C4-2B (cell line): ENCODE results near the gene PTGIR.

Experiments
- ZFX ChIP-seq: fragments of 450-650 bp; IDR thresholded peaks from 2 replicates; pipeline ENCODE4 v1.6.1; 2017
- TF ChIP-seq, protein P1 (sequence below): fragments of 450-650 bp; conservative IDR thresholded peaks from 2 replicates; pipeline ENCODE4 v1.5.1; 2017; ENCODE audit warnings: mild to moderate bottlenecking

DNA sequence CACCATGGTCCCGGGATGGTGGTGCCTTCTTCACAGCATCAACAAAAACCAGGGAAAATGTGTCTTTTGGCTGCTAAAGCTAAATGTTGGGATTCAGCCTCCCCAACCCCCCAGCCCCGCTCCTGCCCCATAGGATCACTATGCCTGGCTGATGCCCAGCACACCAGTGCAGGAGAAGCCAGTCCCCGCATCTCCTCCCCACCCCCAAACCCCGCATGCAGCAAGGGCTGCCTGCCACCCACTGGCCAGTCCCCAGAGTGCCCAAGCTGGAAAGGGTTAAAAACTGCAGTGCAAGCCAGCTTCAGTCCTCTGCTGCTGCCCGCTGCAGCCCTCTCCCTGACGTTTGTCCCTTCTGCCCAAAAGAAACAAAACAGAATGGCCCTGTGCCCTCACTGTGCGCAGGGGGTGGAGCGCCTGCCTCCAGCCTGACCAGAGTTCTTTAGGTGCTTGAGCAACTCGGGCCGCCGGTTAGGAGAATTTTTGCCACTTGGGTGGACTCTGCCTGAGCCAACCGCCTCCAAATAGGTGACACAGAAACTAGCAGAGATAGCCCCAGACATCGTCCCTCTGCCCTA lies 20.0 kb downstream of the PTGIR start:
- TF ChIP-seq, protein P1, sequence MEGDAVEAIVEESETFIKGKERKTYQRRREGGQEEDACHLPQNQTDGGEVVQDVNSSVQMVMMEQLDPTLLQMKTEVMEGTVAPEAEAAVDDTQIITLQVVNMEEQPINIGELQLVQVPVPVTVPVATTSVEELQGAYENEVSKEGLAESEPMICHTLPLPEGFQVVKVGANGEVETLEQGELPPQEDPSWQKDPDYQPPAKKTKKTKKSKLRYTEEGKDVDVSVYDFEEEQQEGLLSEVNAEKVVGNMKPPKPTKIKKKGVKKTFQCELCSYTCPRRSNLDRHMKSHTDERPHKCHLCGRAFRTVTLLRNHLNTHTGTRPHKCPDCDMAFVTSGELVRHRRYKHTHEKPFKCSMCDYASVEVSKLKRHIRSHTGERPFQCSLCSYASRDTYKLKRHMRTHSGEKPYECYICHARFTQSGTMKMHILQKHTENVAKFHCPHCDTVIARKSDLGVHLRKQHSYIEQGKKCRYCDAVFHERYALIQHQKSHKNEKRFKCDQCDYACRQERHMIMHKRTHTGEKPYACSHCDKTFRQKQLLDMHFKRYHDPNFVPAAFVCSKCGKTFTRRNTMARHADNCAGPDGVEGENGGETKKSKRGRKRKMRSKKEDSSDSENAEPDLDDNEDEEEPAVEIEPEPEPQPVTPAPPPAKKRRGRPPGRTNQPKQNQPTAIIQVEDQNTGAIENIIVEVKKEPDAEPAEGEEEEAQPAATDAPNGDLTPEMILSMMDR = no peak
- no peak for TF ChIP-seq ZFX
